K562 (cell line): ENCODE results near the gene C6orf47. TPM values are rescaled to one million over a fixed set of nuclear protein-coding genes. Genes with fewer than 3 reads are reported as not detected.
A peak's percentile ranks its signal among the peaks of the same experiment; 100 is the strongest.

Experiments used
- ATF2 ChIP-seq: sonication (generic); formaldehyde crosslinking; IDR thresholded peaks from 2 replicates; pipeline ENCODE4 v1.8.1; 2022; ENCODE audit warnings: missing genetic modification reagents
- BDP1 ChIP-seq: IDR thresholded peaks from 3 replicates; pipeline ENCODE4 v1.6.1; 2011; ENCODE audit not compliant: insufficient read length, insufficient read depth
- CHD2 ChIP-seq: IDR thresholded peaks from 2 replicates; pipeline ENCODE4 v1.6.1; 2011; ENCODE audit warnings: low read depth, low read length
- DMBX1 ChIP-seq: fragments of 250-450 bp; sonication (Bioruptor Pico); IDR thresholded peaks from 2 replicates; pipeline ENCODE4 v1.8.0; 2022; ENCODE audit warnings: inconsistent platforms, mild to moderate bottlenecking, moderate library complexity, borderline replicate concordance
- EP300 ChIP-seq: IDR thresholded peaks from 2 replicates; pipeline ENCODE4 v1.6.1; 2012; ENCODE audit warnings: low read length, improper control_type of control experiment
- HMG20B ChIP-seq: fragments of 250-450 bp; sonication (Bioruptor Pico); IDR thresholded peaks from 2 replicates; pipeline ENCODE4 v1.5.0; 2021; ENCODE audit warnings: mild to moderate bottlenecking
- IFI16 ChIP-seq: fragments of 250-450 bp; sonication (Bioruptor Pico); IDR thresholded peaks from 2 replicates; pipeline ENCODE4 v2.1.2; 2022; ENCODE audit warnings: mild to moderate bottlenecking, inconsistent platforms
- JUNB ChIP-seq: fragments of 450-650 bp; formaldehyde crosslinking; conservative IDR thresholded peaks from 2 replicates; pipeline ENCODE4 v1.4.0; 2020; ENCODE audit warnings: mild to moderate bottlenecking
- KAT8 ChIP-seq: fragments of 450-650 bp; IDR thresholded peaks from 2 replicates; pipeline ENCODE4 v1.6.1; 2016; ENCODE audit warnings: low read depth, mild to moderate bottlenecking
- PKNOX1 ChIP-seq: fragments of 450-650 bp; IDR thresholded peaks from 2 replicates; pipeline ENCODE4 v1.6.1; 2016
- SAFB ChIP-seq: fragments of 200-400 bp; formaldehyde crosslinking; IDR thresholded peaks from 2 replicates; pipeline ENCODE4 v1.6.1; 2017; ENCODE audit warnings: low read depth, low read length, borderline replicate concordance
- SMAD1 ChIP-seq: fragments of 150-350 bp; IDR thresholded peaks from 2 replicates; pipeline ENCODE4 v1.6.1; 2014; ENCODE audit warnings: low read length, low read depth; ENCODE audit not compliant: partially characterized antibody
- SRSF1 ChIP-seq: fragments of 200-400 bp; formaldehyde crosslinking; IDR thresholded peaks from 2 replicates; pipeline ENCODE4 v1.6.1; 2017; ENCODE audit warnings: mild to moderate bottlenecking, low read depth, low read length, moderate library complexity
- TRIM25 ChIP-seq: fragments of 450-650 bp; IDR thresholded peaks from 2 replicates; pipeline ENCODE4 v1.7.0; 2016; ENCODE audit warnings: borderline replicate concordance
- TRIM28 ChIP-seq: fragments of 450-650 bp; IDR thresholded peaks from 2 replicates; pipeline ENCODE4 v1.6.1; 2017
- ZNF143 ChIP-seq: sonication (generic); formaldehyde crosslinking; IDR thresholded peaks from 2 replicates; pipeline ENCODE4 v1.9.0; 2022; ENCODE audit warnings: mild to moderate bottlenecking, missing genetic modification reagents
- ZNF551 ChIP-seq: fragments of 250-450 bp; sonication (Bioruptor Pico); IDR thresholded peaks from 2 replicates; pipeline ENCODE4 v1.5.0; 2021; ENCODE audit warnings: mild to moderate bottlenecking, moderate library complexity
- ZNF583 ChIP-seq: fragments of 250-450 bp; sonication (Bioruptor Pico); IDR thresholded peaks from 2 replicates; pipeline ENCODE4 v1.4.0; 2020
- ZNF76 ChIP-seq: fragments of 250-450 bp; sonication (Bioruptor Pico); IDR thresholded peaks from 2 replicates; pipeline ENCODE4 v1.4.0; 2020; ENCODE audit warnings: mild to moderate bottlenecking, moderate library complexity, borderline replicate concordance
- polyA plus RNA-seq, 8 experiments: library from polyadenylated mRNA; depleted of rRNA in 4 of 8; stranded (reverse) in 5 of 8; unstranded in 3 of 8; fragments of >200 nt; fragmentation: Nextera tagmentation in 2 of 8; fragmentation: Illumina TruSeq in 1 of 8; extraction: Ambion mirVana in 2 of 8; extraction: Trizol in 1 of 8; gene quantifications; 2 replicates each; pipeline versions ENCODE4 v1.2.1 to v1.2.3, GENCODE V29; 2011 to 2014; ENCODE audit warnings: inconsistent platforms in 1 of 8, missing spikeins in 1 of 8
- total RNA-seq, 7 experiments: library from RNA; depleted of rRNA in 6 of 7; stranded (reverse); fragments of >200 nt in 6 of 7; fragmentation: Illumina TruSeq in 2 of 7; extraction: Trizol in 2 of 7; gene quantifications; 2 replicates each; pipeline versions ENCODE4 v1.2.1 to v1.2.3, GENCODE V29; 2011 to 2021; ENCODE audit warnings: low replicate concordance in 1 of 7
- TF ChIP-seq, protein P1 (sequence below), 2 experiments: fragments of 450-650 bp in 1 of 2; sonication (generic) in 1 of 2; formaldehyde crosslinking; conservative IDR thresholded peaks; 2 replicates each; pipeline versions ENCODE4 v1.4.0 to v1.8.1; 2020 to 2022; ENCODE audit warnings: mild to moderate bottlenecking in 1 of 2, missing genetic modification reagents in 1 of 2
- TF ChIP-seq, protein P2 (sequence below): IDR thresholded peaks from 2 replicates; pipeline ENCODE4 v1.6.1; 2011; ENCODE audit warnings: borderline replicate concordance, low read depth, mild to moderate bottlenecking, moderate library complexity, low read length; ENCODE audit not compliant: insufficient read depth, poor library complexity, severe bottlenecking

The C6orf47 gene
- total and polyA plus RNA-seq, 9 of the 15 experiments (the other 6 are each of a cell fraction or from before 2014, with no cell fraction given): 0.14 to 43.8 (median 27.0) TPM

DNA sequence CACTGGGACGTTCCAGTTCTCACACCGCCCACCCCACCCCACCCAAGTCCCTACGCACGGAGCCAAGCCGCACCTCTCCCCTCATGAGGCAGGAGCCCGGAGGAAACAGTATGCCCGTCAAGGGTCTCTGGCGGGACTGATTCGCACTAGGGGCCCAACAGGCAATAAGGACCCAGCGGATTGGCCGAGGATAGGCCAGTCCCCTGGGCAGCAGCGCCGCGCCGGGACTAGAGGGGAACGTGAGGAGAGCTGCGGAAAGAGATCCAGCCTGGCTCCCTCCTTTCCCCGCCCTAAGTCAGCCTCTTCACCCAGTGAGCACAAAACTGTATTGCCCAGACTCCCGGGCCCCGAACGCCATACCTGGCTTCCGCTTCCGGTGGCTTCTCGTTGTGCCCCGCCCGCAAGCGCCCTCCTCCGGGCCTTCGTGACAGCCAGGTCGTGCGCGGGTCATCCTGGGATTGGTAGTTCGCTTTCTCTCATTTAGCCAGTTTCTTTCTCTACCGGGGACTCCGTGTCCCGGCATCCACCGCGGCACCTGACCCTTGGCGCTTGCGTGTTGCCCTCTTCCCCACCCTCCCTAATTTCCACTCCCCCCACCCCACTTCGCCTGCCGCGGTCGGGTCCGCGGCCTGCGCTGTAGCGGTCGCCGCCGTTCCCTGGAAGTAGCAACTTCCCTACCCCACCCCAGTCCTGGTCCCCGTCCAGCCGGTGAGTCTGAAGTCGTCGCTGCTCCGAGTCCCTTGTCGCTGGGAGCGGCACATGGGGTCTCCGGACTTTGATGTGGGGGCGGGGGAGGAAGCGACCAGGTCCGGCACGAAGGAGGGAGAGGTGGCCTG, 5.1 kb upstream of the C6orf47 start, which contains the start of gene CSNK2B (continued):
- no peak for TF ChIP-seq ATF2 (CRISPR knock-in tag)
- no peak for TF ChIP-seq HMG20B (CRISPR knock-in tag)
- no peak for TF ChIP-seq TRIM25
- TF ChIP-seq CHD2: peak; percentile 12; the same call in 1 of the 2 replicates
- TF ChIP-seq, protein P1, sequence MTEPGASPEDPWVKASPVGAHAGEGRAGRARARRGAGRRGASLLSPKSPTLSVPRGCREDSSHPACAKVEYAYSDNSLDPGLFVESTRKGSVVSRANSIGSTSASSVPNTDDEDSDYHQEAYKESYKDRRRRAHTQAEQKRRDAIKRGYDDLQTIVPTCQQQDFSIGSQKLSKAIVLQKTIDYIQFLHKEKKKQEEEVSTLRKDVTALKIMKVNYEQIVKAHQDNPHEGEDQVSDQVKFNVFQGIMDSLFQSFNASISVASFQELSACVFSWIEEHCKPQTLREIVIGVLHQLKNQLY (CRISPR knock-in tag; conservative IDR thresholded peaks at IDR 0.05): peak in 1 of 2 experiments; percentile 84; a peak in 2 of 4 replicates
- TF ChIP-seq DMBX1 (CRISPR knock-in tag): peak; percentile 19
- peak; percentile 96 for TF ChIP-seq ZNF143 (CRISPR knock-in tag)
- no peak; the same call in 1 of the 2 replicates for TF ChIP-seq TRIM28
- TF ChIP-seq SRSF1: no peak
- peak; percentile 63; the same call in 1 of the 2 replicates for TF ChIP-seq IFI16 (CRISPR knock-in tag)
- TF ChIP-seq ZNF76 (CRISPR knock-in tag): peak; percentile 31; the same call in 1 of the 2 replicates
- no peak for TF ChIP-seq SAFB
- TF ChIP-seq SMAD1: peak; percentile 88
- TF ChIP-seq PKNOX1: peak; percentile 91
- no peak for TF ChIP-seq ZNF551 (CRISPR knock-in tag)
- TF ChIP-seq BDP1: no peak
- peak; percentile 59; the same call in 1 of the 2 replicates for TF ChIP-seq ZNF583
- TF ChIP-seq JUNB: 0 out of 2 replicates have a peak, but pooled peaks have one; percentile 23
- no peak for TF ChIP-seq KAT8
- peak; percentile 47 for TF ChIP-seq EP300
- TF ChIP-seq, protein P2, sequence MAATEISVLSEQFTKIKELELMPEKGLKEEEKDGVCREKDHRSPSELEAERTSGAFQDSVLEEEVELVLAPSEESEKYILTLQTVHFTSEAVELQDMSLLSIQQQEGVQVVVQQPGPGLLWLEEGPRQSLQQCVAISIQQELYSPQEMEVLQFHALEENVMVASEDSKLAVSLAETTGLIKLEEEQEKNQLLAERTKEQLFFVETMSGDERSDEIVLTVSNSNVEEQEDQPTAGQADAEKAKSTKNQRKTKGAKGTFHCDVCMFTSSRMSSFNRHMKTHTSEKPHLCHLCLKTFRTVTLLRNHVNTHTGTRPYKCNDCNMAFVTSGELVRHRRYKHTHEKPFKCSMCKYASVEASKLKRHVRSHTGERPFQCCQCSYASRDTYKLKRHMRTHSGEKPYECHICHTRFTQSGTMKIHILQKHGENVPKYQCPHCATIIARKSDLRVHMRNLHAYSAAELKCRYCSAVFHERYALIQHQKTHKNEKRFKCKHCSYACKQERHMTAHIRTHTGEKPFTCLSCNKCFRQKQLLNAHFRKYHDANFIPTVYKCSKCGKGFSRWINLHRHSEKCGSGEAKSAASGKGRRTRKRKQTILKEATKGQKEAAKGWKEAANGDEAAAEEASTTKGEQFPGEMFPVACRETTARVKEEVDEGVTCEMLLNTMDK: peak; percentile 92
